Panc1 (cell line): ENCODE measurements around the gene ZNF497. TPM values are rescaled to one million over a fixed set of nuclear protein-coding genes. Genes with fewer than 3 reads are reported as not detected.

Experiments used
- ATAC-seq: fragments of 200-7000 bp; cut with Tn5 transposase; 2 replicates; pipeline ENCODE4 v1.9.1; 2020; ENCODE audit warnings: mild to moderate bottlenecking, moderate library complexity
- BruUV-seq: library from RNA; stranded (reverse); fragments of 400-500 nt; replicated peaks from 2 replicates; lab custom pipeline; 2021; lab: Mats Ljungman, UMichigan
- CTCF ChIA-PET: fragments of 300-600 bp; sonication (Branson Sonifier 250); formaldehyde crosslinking; loops from one replicate; lab custom pipeline; 2022; ENCODE audit warnings: antibody characterized with exemption; lab: Charles Lee
- POLR2A ChIA-PET: fragments of 300-600 bp; sonication (Branson Sonifier 250); formaldehyde crosslinking; loops from one replicate; lab custom pipeline; 2022; ENCODE audit warnings: antibody characterized with exemption; lab: Charles Lee
- DNase-seq: peaks from one replicate; pipeline ENCODE4 v3.0.0-alpha.2; 2010; ENCODE audit warnings: low read depth, low spot score
- H3K27ac ChIP-seq: 2 replicates; pipeline ENCODE4 v1.5.1; 2011; ENCODE audit warnings: mild to moderate bottlenecking, low read length, inconsistent platforms
- H3K27me3 ChIP-seq: fragments of 200-500 bp; sonication (Bioruptor generic); 2 replicates; pipeline ENCODE4 v1.6.0; 2014; ENCODE audit warnings: low read length, inconsistent platforms; ENCODE audit not compliant: control insufficient read depth, insufficient read depth
- H3K36me3 ChIP-seq: fragments of 200-500 bp; sonication (Bioruptor generic); 2 replicates; pipeline ENCODE4 v1.5.1; 2014; ENCODE audit warnings: inconsistent platforms, mild to moderate bottlenecking, low read length, moderate library complexity; ENCODE audit not compliant: control insufficient read depth, insufficient read depth
- H3K4me1 ChIP-seq: 2 replicates; pipeline ENCODE4 v1.5.1; 2011; ENCODE audit warnings: inconsistent platforms, mild to moderate bottlenecking, low read length, moderate library complexity; ENCODE audit not compliant: control insufficient read depth, insufficient read depth
- H3K4me3 ChIP-seq, 2 experiments: 2 replicates each; pipeline ENCODE4 v1.5.1; 2011 to 2012; ENCODE audit warnings: low read depth in 2 of 2, low read length in 2 of 2, mild to moderate bottlenecking in 2 of 2, inconsistent platforms in 1 of 2, moderate library complexity in 1 of 2
- H3K9me3 ChIP-seq: fragments of 200-500 bp; sonication (Bioruptor generic); 2 replicates; pipeline ENCODE4 v1.5.1; 2014; ENCODE audit warnings: low read depth, mild to moderate bottlenecking, inconsistent platforms, low read length, moderate library complexity; ENCODE audit not compliant: control insufficient read depth, insufficient read depth
- POLR2AphosphoS5 ChIP-seq: IDR thresholded peaks from 2 replicates; pipeline ENCODE4 v1.6.1; 2012; ENCODE audit warnings: mild to moderate bottlenecking, low read depth, low read length, moderate library complexity
- SIN3A ChIP-seq: IDR thresholded peaks from 2 replicates; pipeline ENCODE4 v1.6.1; 2012; ENCODE audit warnings: low read depth, mild to moderate bottlenecking, low read length, moderate library complexity, borderline replicate concordance; ENCODE audit not compliant: insufficient read depth
- TCF7L2 ChIP-seq: IDR thresholded peaks from 2 replicates; pipeline ENCODE4 v1.6.1; 2011; ENCODE audit warnings: mild to moderate bottlenecking, low read depth, low read length, inconsistent platforms
- in situ Hi-C: cut with HindIII; loops from 2 replicates; pipeline ENCODE4 v1.10.0; 2016; ENCODE audit warnings: low sequenced_read_pairs, low pct_unique_long_range_greater_than_20kb
- intact Hi-C: fragments of 100-400 bp; cut with micrococcal nuclease; formaldehyde crosslinking; loops from one replicate; pipeline ENCODE4 v1.10.0; 2022; ENCODE audit not compliant: unreplicated experiment
- total RNA-seq: library from RNA; stranded (reverse); gene quantifications from one replicate; pipeline ENCODE4 v1.2.1, GENCODE V29; 2021; ENCODE audit not compliant: unreplicated experiment
- TF ChIP-seq, protein P1 (sequence below): fragments of 450-650 bp; IDR thresholded peaks from 2 replicates; pipeline ENCODE4 v1.5.1; 2017; ENCODE audit warnings: mild to moderate bottlenecking
- TF ChIP-seq, protein P2 (sequence below), 2 experiments: IDR thresholded peaks; 2 replicates each; pipeline ENCODE4 v1.6.1; 2011 to 2012; ENCODE audit warnings: low read depth in 2 of 2, control low read depth in 1 of 2, low read length in 1 of 2, mild to moderate bottlenecking in 1 of 2, moderate library complexity in 1 of 2; ENCODE audit not compliant: insufficient read depth in 1 of 2

Gene ZNF497
- total RNA-seq, 1 experiment from 2014 or later = 1.9 TPM

DNA sequence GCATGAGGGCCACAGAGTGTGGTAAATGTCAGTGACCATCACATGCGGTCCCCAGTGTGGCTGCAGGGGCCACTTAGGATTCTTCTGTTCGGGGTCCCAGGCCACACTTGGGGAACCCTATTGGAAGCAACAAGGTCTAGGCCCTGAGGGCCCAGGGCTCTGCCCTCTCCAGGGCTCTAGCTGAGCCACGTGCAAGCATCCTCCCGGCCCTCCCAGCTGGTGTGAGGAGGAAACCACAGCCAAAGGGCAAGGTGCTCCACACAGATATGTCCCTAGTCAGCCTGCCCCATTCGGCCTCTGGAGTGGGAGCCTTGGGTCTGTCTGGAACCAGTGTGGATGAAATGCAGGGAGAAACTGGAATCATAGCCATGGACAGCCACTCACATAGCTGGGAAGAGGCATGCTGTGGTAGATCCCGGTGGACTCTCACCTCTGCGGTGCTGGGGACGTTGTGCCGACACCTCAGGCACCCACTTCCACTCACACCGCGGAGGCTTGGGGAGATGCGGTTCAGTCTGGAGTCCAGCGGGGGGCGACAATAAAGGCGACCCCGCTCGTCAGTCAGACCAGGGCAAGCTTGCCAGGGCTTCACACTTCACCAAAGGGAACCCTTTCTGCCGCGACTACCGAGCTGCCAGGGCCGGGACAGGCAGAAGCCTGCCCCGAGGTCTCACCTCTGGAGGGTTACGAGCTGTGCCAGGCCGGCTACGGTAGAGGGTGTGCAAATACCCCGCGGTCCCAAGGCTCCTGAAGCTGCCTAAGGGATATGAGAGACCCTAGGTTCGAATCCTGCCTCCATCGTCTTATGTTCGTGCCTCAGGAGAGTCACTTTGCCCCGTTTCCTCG is 4.3 kb upstream of the ZNF497 start:
- POLR2A ChIA-PET = no interaction called here
- in situ Hi-C loops = no loop called here

DNA sequence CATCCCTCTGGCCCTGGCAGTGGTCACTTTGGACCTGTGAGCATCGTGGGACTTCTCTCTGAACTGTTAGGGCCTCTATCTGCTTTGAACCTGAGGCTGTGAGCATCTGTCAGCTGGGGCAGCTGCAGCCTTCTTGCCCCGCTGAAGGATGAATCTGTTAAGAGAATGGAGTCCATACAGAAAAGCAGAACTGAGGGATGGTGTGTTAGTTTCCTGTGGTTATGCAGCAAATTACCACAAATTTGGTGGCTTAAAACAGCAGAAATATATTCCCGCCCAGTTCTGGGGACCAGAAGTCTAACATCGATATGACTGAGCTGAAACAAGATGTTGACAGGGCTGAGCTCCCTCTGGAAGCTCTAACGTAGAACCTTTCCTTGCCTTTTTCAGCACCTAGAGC is 1.6 kb upstream of the ZNF497 start:
- TF ChIP-seq, protein P1, sequence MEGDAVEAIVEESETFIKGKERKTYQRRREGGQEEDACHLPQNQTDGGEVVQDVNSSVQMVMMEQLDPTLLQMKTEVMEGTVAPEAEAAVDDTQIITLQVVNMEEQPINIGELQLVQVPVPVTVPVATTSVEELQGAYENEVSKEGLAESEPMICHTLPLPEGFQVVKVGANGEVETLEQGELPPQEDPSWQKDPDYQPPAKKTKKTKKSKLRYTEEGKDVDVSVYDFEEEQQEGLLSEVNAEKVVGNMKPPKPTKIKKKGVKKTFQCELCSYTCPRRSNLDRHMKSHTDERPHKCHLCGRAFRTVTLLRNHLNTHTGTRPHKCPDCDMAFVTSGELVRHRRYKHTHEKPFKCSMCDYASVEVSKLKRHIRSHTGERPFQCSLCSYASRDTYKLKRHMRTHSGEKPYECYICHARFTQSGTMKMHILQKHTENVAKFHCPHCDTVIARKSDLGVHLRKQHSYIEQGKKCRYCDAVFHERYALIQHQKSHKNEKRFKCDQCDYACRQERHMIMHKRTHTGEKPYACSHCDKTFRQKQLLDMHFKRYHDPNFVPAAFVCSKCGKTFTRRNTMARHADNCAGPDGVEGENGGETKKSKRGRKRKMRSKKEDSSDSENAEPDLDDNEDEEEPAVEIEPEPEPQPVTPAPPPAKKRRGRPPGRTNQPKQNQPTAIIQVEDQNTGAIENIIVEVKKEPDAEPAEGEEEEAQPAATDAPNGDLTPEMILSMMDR = no peak
- TF ChIP-seq TCF7L2 (no peak), SIN3A (no peak), POLR2AphosphoS5 (no peak)
- TF ChIP-seq, protein P2, sequence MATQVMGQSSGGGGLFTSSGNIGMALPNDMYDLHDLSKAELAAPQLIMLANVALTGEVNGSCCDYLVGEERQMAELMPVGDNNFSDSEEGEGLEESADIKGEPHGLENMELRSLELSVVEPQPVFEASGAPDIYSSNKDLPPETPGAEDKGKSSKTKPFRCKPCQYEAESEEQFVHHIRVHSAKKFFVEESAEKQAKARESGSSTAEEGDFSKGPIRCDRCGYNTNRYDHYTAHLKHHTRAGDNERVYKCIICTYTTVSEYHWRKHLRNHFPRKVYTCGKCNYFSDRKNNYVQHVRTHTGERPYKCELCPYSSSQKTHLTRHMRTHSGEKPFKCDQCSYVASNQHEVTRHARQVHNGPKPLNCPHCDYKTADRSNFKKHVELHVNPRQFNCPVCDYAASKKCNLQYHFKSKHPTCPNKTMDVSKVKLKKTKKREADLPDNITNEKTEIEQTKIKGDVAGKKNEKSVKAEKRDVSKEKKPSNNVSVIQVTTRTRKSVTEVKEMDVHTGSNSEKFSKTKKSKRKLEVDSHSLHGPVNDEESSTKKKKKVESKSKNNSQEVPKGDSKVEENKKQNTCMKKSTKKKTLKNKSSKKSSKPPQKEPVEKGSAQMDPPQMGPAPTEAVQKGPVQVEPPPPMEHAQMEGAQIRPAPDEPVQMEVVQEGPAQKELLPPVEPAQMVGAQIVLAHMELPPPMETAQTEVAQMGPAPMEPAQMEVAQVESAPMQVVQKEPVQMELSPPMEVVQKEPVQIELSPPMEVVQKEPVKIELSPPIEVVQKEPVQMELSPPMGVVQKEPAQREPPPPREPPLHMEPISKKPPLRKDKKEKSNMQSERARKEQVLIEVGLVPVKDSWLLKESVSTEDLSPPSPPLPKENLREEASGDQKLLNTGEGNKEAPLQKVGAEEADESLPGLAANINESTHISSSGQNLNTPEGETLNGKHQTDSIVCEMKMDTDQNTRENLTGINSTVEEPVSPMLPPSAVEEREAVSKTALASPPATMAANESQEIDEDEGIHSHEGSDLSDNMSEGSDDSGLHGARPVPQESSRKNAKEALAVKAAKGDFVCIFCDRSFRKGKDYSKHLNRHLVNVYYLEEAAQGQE (IDR thresholded peaks at IDR 0.05; ENCODE audit: insufficient read depth in 1 of 2, low read depth in 2 of 2, low read length in 1 of 2) = no peak
- DNase-seq = no peak
- no TSS peak for BruUV-seq
- no peak overlapping the region for H3K27ac ChIP-seq
- H3K9me3 ChIP-seq = no peaks in the 10 kb centered on the region
- no peaks in the 10 kb centered on the region for H3K27me3 ChIP-seq
- ATAC-seq = no peak
- in situ Hi-C loops = no loop called here
- CTCF ChIA-PET = interaction anchor here (0.6 kb wide), 1 partner anchor 46 kb away, joined by 7 read pairs; no protein-coding TSS in a partner anchor
- H3K4me3 ChIP-seq = no peak overlapping the region
- peaks cover 6% of the 10 kb centered on the region; the same call in 1 of the 2 replicates for H3K4me1 ChIP-seq
- intact Hi-C loops = no loop called here
- POLR2A ChIA-PET = interaction anchor here (0.6 to 3.0 kb wide), 7 partner anchors 17 to 362 kb away, joined by 3 to 16 read pairs (median 4); no protein-coding TSS in a partner anchor
- H3K36me3 ChIP-seq = no peaks in the 10 kb centered on the region

More for the DNA sequence above, 4.3 kb upstream of the ZNF497 start:
- ATAC-seq (no peak), DNase-seq (no peak)
- no peaks in the 10 kb centered on the region for H3K36me3 ChIP-seq
- no peak for TF ChIP-seq SIN3A
- TF ChIP-seq TCF7L2 = no peak
- TF ChIP-seq, protein P2 (IDR thresholded peaks at IDR 0.05; ENCODE audit: insufficient read depth in 1 of 2, low read depth in 2 of 2, low read length in 1 of 2) = no peak
- TF ChIP-seq, protein P1 = no peak
- no peak for TF ChIP-seq POLR2AphosphoS5
- no peaks in the 10 kb centered on the region for H3K9me3 ChIP-seq
- H3K27me3 ChIP-seq = no peaks in the 10 kb centered on the region
- BruUV-seq = no TSS peak
- H3K27ac ChIP-seq = no peak overlapping the region
- peaks cover under 1% of the 10 kb centered on the region; the same call in 1 of the 2 replicates for H3K4me1 ChIP-seq
- intact Hi-C loops = no loop called here
- no peak overlapping the region for H3K4me3 ChIP-seq
- CTCF ChIA-PET = no interaction called here
